OCI-LY7 (cell line): ENCODE results near the gene PLEKHA5.

Experiments used
- CTCF ChIP-seq: fragments of 200-600 bp; sonication (generic); conservative IDR thresholded peaks from 2 replicates; pipeline ENCODE4 v1.5.1; 2014; ENCODE audit warnings: mild to moderate bottlenecking, antibody characterized with exemption, low read length, moderate library complexity, mixed read lengths
- EZH2phosphoT487 ChIP-seq: fragments of 200-600 bp; sonication (generic); IDR thresholded peaks from 2 replicates; pipeline ENCODE4 v1.6.1; 2018; ENCODE audit warnings: low read depth, borderline replicate concordance, mild to moderate bottlenecking, mixed run types, antibody characterized with exemption, low read length, moderate library complexity, mixed read lengths

- no peak for TF ChIP-seq CTCF
- TF ChIP-seq EZH2phosphoT487: no peak
Observed at GRCh38 chr12:19224746-19225145, 95.2 kb downstream of the PLEKHA5 start.
